GM12873 (cell line): ENCODE results near the gene SMARCB1.

Experiments
- TF ChIP-seq, protein P1 (sequence below): IDR thresholded peaks from 2 replicates; pipeline ENCODE4 v1.5.1; 2012; ENCODE audit warnings: low read depth, mild to moderate bottlenecking, moderate library complexity, low read length, control low read depth; ENCODE audit not compliant: insufficient read depth; ENCODE audit errors: missing control alignments

Gene SMARCB1

DNA sequence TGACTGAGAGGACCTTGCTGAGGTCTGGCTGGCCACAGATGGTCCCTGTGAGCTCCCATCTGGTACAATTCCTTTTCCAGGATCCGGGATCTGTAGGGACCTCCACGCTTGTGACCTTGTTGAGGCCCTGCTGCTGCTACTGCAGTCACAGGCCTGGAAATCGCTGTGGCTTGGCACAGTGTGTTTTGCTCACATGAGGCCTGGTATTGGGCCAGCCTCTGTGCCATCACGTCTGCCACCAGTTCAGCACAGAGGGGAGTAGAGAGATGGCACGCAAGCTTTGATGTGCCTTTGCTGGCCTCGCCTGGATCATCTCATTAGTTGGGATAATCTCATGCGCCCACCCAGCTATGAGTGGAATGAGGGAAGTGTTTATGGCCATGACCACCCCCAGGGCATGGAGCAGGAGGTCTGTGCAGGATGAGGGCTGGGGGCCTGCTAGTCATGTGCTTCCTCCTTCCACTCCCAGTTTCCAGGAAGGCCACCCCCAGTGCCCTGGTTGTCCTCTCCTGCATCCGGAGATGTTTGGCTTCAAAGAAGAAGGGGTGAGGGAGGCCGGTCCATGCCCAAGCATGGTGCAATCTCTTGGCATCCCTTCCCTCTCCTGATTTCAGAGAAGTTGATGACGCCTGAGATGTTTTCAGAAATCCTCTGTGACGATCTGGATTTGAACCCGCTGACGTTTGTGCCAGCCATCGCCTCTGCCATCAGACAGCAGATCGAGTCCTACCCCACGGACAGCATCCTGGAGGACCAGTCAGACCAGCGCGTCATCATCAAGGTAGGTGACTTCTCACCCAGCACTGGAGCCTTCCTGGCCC, 29.6 kb downstream of the SMARCB1 start:
- TF ChIP-seq, protein P1, sequence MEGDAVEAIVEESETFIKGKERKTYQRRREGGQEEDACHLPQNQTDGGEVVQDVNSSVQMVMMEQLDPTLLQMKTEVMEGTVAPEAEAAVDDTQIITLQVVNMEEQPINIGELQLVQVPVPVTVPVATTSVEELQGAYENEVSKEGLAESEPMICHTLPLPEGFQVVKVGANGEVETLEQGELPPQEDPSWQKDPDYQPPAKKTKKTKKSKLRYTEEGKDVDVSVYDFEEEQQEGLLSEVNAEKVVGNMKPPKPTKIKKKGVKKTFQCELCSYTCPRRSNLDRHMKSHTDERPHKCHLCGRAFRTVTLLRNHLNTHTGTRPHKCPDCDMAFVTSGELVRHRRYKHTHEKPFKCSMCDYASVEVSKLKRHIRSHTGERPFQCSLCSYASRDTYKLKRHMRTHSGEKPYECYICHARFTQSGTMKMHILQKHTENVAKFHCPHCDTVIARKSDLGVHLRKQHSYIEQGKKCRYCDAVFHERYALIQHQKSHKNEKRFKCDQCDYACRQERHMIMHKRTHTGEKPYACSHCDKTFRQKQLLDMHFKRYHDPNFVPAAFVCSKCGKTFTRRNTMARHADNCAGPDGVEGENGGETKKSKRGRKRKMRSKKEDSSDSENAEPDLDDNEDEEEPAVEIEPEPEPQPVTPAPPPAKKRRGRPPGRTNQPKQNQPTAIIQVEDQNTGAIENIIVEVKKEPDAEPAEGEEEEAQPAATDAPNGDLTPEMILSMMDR, result no peak

DNA sequence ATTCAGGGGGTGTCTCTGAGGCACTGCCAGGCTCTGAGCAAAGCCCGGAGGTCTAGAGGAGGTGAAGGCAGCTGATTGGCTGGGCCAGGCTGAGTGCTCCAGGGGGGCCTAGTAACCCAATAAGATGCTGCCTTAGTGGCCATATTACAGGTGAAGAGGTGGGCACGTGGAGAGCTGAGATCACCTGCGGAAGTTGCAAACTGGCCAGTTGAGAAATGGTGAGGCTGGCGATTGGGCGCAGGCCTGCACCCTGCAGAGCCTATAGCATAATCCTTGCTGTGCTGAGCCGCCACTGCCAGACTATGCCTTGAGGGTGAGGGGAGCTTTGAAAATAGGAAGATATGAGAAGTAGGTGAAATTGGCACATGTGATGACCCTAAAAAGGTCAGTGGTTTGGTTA, 30.4 kb downstream of the SMARCB1 start:
- TF ChIP-seq, protein P1, result no peak

DNA sequence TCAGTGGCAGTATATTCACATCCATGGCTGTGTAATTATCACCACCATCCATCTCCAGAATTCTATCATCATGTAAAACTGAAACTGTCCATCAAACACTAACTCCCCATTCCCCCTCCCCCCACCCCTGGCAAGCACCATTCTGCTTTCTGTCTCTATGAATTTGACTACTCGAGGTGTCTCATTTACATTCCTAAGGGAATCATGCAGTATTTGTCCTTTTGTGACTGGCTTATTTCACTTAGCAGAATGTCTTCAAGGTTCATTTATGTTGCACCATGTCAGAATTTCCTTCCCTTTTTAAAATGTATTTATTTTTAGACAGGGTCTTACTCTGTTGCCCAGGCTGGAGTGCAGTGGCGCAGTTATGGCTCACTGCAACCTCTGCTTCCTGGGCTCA, 31.8 kb downstream of the SMARCB1 start:
- TF ChIP-seq, protein P1, result no peak

DNA sequence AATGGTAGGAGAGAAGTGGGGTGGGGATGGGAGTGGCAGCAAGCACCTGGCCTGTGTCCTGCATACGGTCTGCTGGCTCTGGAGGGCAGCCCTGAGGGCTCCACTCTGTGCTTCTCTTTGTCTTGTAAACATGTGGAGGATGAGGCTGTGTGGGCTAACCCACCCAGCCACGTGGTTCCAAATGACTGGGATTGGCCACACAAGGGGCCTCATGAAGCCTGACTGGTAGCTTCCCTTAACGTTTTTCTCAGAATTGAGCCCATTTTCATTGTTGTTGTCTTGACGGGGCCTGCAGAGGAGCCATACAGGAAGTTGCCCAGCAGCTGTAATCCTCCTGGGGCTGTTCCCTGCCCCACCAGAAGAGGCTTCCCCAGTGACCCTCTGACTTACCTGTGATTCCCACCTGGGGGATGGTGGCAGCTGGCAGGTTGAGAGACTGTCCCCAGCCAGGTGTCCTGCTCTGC, 34.0 kb downstream of the SMARCB1 start:
- TF ChIP-seq, protein P1, result no peak

DNA sequence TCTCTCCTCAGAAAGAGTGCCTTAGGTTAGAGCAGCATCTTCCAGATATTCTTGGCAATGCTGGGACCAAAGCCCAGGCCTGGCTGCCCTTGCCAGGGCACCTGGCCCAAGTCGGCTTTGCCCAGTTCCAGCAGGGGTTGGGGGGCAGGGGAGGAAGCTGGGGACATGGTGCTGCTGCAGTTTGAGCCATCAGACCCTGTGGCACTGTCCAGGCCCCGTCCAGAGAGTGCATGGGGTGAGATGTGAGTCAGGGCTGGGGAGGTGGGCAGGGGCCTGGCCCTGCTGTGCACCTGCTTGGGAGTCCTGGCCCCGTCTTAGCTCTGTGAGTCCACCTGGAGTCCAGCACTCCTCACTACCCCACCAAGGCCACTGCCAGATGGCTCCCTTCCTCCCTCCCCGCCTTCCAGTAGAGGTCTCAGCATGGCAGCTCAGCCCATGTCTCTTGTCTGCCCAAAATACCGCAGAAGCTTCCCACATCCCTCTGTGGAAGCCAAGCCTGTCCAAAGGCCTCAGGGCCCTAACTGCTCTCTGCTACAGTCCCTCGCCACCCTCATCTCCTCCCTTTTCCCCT, 35.4 kb downstream of the SMARCB1 start:
- TF ChIP-seq, protein P1, result no peak

DNA sequence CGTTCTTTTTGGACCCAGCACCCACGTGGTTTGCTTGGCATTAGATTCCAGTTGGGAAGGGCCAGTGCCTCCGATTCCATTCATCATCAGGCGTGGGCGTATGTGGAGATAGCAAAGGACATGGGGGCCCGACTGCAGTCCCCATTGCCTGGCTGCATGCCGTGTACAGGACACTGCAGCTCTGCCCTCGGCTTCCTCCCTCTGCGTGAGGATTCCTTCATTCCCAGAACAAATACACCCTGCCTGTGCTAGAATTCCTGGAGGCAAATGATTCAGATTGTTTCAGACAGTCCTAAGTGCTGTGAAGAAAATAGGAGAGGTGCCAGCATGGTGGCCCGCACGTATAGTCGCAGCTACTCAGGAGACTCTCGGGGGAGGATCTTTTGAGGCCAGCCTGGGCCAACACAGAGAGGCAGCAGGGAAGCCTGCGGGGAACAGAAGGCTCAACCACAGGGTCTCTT, 36.6 kb downstream of the SMARCB1 start:
- TF ChIP-seq, protein P1, result no peak

DNA sequence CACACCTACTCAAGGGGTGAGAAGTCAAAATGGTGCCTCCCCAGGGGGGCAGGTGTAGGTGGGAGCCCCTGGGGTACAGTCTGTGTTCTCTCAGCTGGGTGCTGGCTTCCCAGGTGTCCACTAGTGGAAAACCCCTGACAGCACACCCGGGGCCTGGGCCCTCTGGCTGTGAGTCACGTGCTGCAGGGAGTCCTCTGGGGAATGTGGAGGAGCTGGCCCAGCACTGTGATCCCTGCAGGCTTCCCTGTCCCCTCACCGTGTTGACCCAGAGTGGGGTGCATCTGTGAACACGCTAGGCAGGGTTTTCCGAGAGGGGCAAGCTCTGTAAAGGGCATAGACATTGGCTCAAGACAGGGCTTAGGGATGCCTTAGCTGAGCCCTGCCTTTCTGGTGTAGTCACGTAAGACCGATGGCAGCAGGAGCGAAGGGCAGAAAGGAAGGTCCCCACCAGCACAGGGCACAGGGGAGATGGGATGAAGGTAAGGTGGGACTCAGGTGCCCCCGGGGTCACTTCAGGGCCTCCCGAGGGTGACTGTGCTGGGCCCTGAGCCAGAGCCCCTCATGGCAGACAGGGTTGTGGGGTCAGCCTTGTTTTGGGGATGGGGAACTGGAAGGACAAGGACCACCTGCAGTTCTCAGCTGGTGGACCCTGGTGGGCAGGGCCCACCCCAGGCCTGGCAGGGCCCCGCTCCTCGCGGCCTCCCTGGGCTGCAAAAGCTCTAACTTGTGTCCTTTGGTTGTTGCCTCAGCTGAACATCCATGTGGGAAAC, 37.9 kb downstream of the SMARCB1 start:
- TF ChIP-seq, protein P1, result no peak
